Gastroesophageal sphincter (tissue), 4 donors: Measurements from ENCODE around the gene RAB3C. TPM values are rescaled to one million over a fixed set of nuclear protein-coding genes. Genes with fewer than 3 reads are reported as not detected.

ENCODE experiments used
- ATAC-seq: fragments of 150-250 bp; one replicate; pipeline ENCODE4 v1.9.1; 2016; ENCODE audit warnings: mild to moderate bottlenecking, moderate library complexity
- H3K27ac ChIP-seq, 4 donors: fragments of 200-600 bp; sonication (generic) in 3 of 4; 1 replicate in 3 of 4; 2 replicates in 1 of 4; pipeline ENCODE4 v1.5.1; 2016 to 2019
- H3K27me3 ChIP-seq: fragments of 200-600 bp; sonication (generic); one replicate; pipeline ENCODE4 v1.5.1; 2019
- H3K36me3 ChIP-seq, 2 donors: fragments of 200-600 bp; sonication (generic); one replicate each; pipeline ENCODE4 v1.5.1; 2019; ENCODE audit warnings: control low read depth in 1 of 2
- H3K4me1 ChIP-seq, 3 donors: fragments of 200-600 bp; sonication (generic); 1 replicate in 2 of 3; 2 replicates in 1 of 3; pipeline ENCODE4 v1.5.1; 2016 to 2019; ENCODE audit warnings: control low read depth in 2 of 3
- H3K4me3 ChIP-seq, 2 donors: fragments of 200-600 bp; sonication (generic); one replicate each; pipeline ENCODE4 v1.5.1; 2019; ENCODE audit warnings: mild to moderate bottlenecking in 1 of 2, moderate library complexity in 1 of 2
- H3K9me3 ChIP-seq, 3 donors: fragments of 200-600 bp; sonication (generic); one replicate each; pipeline ENCODE4 v1.5.1; 2017 to 2019; ENCODE audit warnings: control low read depth in 2 of 3
- EP300 ChIP-seq: sonication (generic); formaldehyde crosslinking; IDR thresholded peaks from one replicate; pipeline ENCODE4 v1.6.1; 2017; ENCODE audit warnings: antibody characterized with exemption, mild to moderate bottlenecking
- POLR2A ChIP-seq, 2 donors: fragments of 450-650 bp; IDR thresholded peaks; one replicate each; pipeline ENCODE4 v1.6.1; 2017; ENCODE audit warnings: antibody characterized with exemption in 2 of 2, mild to moderate bottlenecking in 2 of 2, moderate library complexity in 1 of 2
- POLR2AphosphoS5 ChIP-seq: sonication (generic); formaldehyde crosslinking; IDR thresholded peaks from one replicate; pipeline ENCODE4 v1.6.1; 2017; ENCODE audit warnings: antibody characterized with exemption
- WGBS, 2 donors: methylation state at CpG; one replicate each; pipeline ENCODE4 v1.1.5; 2018; ENCODE audit warnings: low coverage in 1 of 2; 5-methylcytosine and 5-hydroxymethylcytosine counted together
- total RNA-seq, 4 donors: library from RNA; depleted of rRNA; stranded (reverse); fragments of >200 nt; gene quantifications; one replicate each; pipeline ENCODE4 v1.1.0, GENCODE V29; 2016
- TF ChIP-seq, protein P1 (sequence below), 4 experiments: fragments of 200-600 bp in 2 of 4; fragments of 450-650 bp in 2 of 4; sonication (generic) in 1 of 4; IDR thresholded peaks; one replicate each; pipeline ENCODE4 v1.5.1; 2017 to 2019; ENCODE audit warnings: antibody characterized with exemption in 4 of 4, mild to moderate bottlenecking in 2 of 4, moderate library complexity in 2 of 4

Gene RAB3C
- total RNA-seq, 4 donors from 2014 or later: 0.16 to 3.5 (median 2.1) TPM

DNA sequence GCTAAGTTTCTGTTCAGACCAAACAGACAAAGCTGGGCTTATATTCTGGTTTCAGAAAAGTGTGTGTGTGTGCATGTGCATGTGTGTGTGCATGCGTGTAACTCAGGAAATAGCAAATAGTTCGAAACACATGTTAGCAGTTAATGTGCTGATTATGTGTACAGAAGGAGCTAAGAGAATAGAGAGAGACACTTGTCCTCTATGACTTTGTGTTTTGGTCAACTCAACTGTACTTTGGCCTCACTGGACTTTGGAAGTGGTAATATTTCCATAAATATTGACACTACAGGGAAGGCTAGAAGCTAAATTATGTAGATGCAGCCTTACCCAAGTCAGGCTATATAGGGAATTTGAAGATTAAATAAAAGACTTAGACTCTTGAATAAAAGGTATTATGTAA, 155.5 kb downstream of the RAB3C start:
- no peak for ATAC-seq
- TF ChIP-seq POLR2AphosphoS5 (no peak), POLR2A (IDR thresholded peaks at IDR 0.05) (no peak), EP300 (no peak)
- TF ChIP-seq, protein P1, sequence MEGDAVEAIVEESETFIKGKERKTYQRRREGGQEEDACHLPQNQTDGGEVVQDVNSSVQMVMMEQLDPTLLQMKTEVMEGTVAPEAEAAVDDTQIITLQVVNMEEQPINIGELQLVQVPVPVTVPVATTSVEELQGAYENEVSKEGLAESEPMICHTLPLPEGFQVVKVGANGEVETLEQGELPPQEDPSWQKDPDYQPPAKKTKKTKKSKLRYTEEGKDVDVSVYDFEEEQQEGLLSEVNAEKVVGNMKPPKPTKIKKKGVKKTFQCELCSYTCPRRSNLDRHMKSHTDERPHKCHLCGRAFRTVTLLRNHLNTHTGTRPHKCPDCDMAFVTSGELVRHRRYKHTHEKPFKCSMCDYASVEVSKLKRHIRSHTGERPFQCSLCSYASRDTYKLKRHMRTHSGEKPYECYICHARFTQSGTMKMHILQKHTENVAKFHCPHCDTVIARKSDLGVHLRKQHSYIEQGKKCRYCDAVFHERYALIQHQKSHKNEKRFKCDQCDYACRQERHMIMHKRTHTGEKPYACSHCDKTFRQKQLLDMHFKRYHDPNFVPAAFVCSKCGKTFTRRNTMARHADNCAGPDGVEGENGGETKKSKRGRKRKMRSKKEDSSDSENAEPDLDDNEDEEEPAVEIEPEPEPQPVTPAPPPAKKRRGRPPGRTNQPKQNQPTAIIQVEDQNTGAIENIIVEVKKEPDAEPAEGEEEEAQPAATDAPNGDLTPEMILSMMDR (IDR thresholded peaks at IDR 0.05): no peak

DNA sequence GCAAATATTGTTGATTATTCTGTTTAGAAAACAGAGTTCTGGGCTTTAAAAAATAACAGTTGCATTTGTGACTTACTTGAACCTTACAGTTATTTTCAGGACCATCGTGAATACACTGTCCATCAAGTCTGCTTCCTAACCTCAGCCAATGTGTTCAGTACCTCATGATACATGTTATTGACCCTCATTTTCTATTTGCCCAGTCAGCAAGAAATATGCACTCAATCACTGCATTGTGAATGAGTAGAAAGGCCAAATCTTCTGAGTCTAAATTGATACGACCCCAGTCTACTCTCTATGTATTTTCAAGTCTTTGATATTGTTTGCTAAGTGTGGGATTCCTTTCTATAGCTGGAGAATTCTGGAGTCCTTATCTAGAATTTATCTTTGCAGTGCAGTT, 156.2 kb downstream of the RAB3C start:
- H3K4me1 ChIP-seq: no peaks in the 10 kb centered on the region
- TF ChIP-seq POLR2AphosphoS5: no peak
- TF ChIP-seq, protein P1 (IDR thresholded peaks at IDR 0.05): no peak
- TF ChIP-seq EP300: no peak
- no peak for TF ChIP-seq POLR2A (IDR thresholded peaks at IDR 0.05)
- H3K36me3 ChIP-seq: no peaks in the 10 kb centered on the region
- no peaks in the 10 kb centered on the region for H3K27me3 ChIP-seq
- H3K27ac ChIP-seq: no peak overlapping the region
- 88 to 91% methylated on average over 2 of the region's 2 CpGs for WGBS, 2 donors
- no peak overlapping the region for H3K4me3 ChIP-seq
- H3K9me3 ChIP-seq: no peaks in the 10 kb centered on the region
- no peak for ATAC-seq

More for the DNA sequence above, 155.5 kb downstream of the RAB3C start:
- no peaks in the 10 kb centered on the region for H3K9me3 ChIP-seq
- 81 to 94% methylated on average over 2 of the region's 2 CpGs for WGBS, 2 donors
- no peaks in the 10 kb centered on the region for H3K27me3 ChIP-seq
- no peak overlapping the region for H3K4me3 ChIP-seq
- no peaks in the 10 kb centered on the region for H3K4me1 ChIP-seq
- H3K36me3 ChIP-seq: no peaks in the 10 kb centered on the region
- H3K27ac ChIP-seq: no peak overlapping the region

DNA sequence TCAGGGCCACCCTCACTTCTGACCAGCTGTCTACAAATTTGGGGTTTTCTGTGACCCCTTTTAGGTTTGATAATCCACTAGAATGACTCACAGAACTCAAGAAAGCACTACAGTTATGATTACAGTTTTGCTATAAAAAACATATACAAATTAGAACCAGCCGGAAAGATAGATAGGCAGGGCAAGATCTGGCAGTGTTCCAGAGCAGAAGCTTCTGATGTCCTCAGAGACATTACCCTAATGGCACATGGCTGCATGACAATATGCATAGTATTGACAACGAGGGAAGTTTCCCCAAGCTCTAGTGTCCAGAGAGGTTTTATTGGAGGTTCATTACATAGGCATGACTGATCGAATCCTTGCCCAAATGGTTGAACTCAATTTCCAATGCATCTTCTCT, 158.1 kb downstream of the RAB3C start:
- Histone ChIP-seq H3K27me3 (peaks cover 4% of the 10 kb centered on the region), H3K27ac (no peak overlapping the region), H3K4me3 (no peak overlapping the region), H3K9me3 (no peaks in the 10 kb centered on the region), H3K36me3 (no peaks in the 10 kb centered on the region), H3K4me1 (no peaks in the 10 kb centered on the region)
- ATAC-seq: no peak
- 84 to 93% methylated on average over 3 of the region's 3 CpGs for WGBS, 2 donors
- TF ChIP-seq, protein P1 (IDR thresholded peaks at IDR 0.05): no peak
- TF ChIP-seq POLR2AphosphoS5 (no peak), POLR2A (IDR thresholded peaks at IDR 0.05) (no peak), EP300 (no peak)

DNA sequence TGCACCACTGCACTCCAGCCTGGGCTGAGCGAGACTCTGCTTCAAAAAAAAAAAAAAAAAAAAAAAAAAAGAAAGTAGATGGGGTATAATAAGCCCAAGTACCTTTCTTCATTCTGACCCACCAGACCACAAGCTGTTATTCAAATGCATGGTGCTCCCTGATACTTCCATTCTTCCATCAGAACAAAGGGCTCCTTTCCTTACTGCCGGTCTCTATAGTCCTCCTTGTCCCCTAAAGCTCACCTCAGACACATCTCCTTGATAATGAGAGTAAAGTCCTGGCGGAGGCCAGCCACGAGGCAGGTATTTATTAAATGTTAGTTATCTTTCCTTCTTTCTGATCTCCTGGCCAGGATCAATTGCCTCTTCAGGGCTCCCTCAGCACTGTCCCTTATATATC, 162.5 kb downstream of the RAB3C start:
- no peaks in the 10 kb centered on the region for H3K36me3 ChIP-seq
- WGBS, 2 donors: 64% methylated on average over 3 of the region's 4 CpGs
- ATAC-seq: no peak

DNA sequence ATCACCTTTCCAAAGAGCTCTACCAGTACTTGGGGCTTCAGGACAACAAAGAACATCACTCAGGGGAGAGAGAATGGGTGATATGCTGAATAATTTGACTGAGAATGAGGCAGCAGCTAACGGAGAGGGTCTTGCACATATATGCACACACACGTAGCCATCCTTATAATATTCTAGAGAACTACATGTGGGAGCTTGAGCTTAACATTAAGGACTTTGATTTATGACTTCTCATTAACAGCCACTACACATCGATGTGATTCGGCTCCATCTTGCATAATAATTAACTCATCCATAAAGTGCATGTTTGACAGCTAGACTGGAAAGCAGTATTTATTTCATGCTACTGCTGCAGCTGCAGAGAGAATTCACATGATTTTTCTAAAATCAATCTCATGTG, 163.4 kb downstream of the RAB3C start:
- TF ChIP-seq, protein P1 (IDR thresholded peaks at IDR 0.05): no peak
- no peak for TF ChIP-seq POLR2A (IDR thresholded peaks at IDR 0.05)
- Histone ChIP-seq H3K27me3 (peaks cover 4% of the 10 kb centered on the region), H3K4me3 (no peak overlapping the region), H3K9me3 (no peaks in the 10 kb centered on the region), H3K27ac (no peak overlapping the region), H3K36me3 (no peaks in the 10 kb centered on the region), H3K4me1 (no peaks in the 10 kb centered on the region)
- 6 to 12% methylated on average over 3 of the region's 4 CpGs for WGBS, 2 donors
- no peak for ATAC-seq

More for the DNA sequence above, 162.5 kb downstream of the RAB3C start:
- no peak for TF ChIP-seq POLR2A (IDR thresholded peaks at IDR 0.05)
- TF ChIP-seq POLR2AphosphoS5: no peak
- TF ChIP-seq, protein P1 (IDR thresholded peaks at IDR 0.05): no peak
- Histone ChIP-seq H3K27ac (no peak overlapping the region), H3K9me3 (no peaks in the 10 kb centered on the region), H3K4me3 (no peak overlapping the region), H3K4me1 (no peaks in the 10 kb centered on the region), H3K27me3 (peaks cover 4% of the 10 kb centered on the region)
